GM23338 (cell line): ENCODE results near the gene CMPK2. TPM values are rescaled to one million over a fixed set of nuclear protein-coding genes. Genes with fewer than 3 reads are reported as not detected.

Experiments
- ATAC-seq: fragments of 200-7000 bp; cut with Tn5 transposase; 3 replicates; pipeline ENCODE4 v1.9.1; 2020
- DNase-seq: peaks from one replicate; pipeline ENCODE4 v3.0.0-alpha.2; 2015; ENCODE audit warnings: low spot score
- H2AFZ ChIP-seq: fragments of 200-600 bp; sonication (generic); 2 replicates; pipeline ENCODE4 v1.8.0; 2016; ENCODE audit warnings: antibody characterized with exemption, mild to moderate bottlenecking, moderate library complexity
- H3F3A ChIP-seq: fragments of 200-600 bp; sonication (generic); replicated peaks from 2 replicates; pipeline ENCODE4 v1.8.0; 2017; ENCODE audit warnings: antibody characterized with exemption, mixed run types, low read depth
- H3K27ac ChIP-seq: fragments of 200-600 bp; sonication (generic); 2 replicates; pipeline ENCODE4 v1.6.1; 2016; ENCODE audit warnings: low read depth
- H3K27me3 ChIP-seq: fragments of 200-600 bp; sonication (generic); 2 replicates; pipeline ENCODE4 v1.8.0; 2016; ENCODE audit warnings: mild to moderate bottlenecking, mixed run types, moderate library complexity; ENCODE audit not compliant: insufficient read depth
- H3K36me3 ChIP-seq: fragments of 200-600 bp; sonication (generic); 2 replicates; pipeline ENCODE4 v1.8.0; 2016; ENCODE audit warnings: mild to moderate bottlenecking; ENCODE audit not compliant: insufficient read depth
- H3K4me1 ChIP-seq: fragments of 200-600 bp; sonication (generic); 2 replicates; pipeline ENCODE4 v1.8.0; 2016; ENCODE audit warnings: mild to moderate bottlenecking, moderate library complexity; ENCODE audit not compliant: insufficient read depth
- H3K4me2 ChIP-seq: fragments of 200-600 bp; sonication (generic); 2 replicates; pipeline ENCODE4 v1.7.1; 2017; ENCODE audit warnings: mixed run types
- H3K4me3 ChIP-seq: fragments of 200-600 bp; sonication (generic); 2 replicates; pipeline ENCODE4 v1.6.1; 2016; ENCODE audit warnings: mixed run types
- H3K79me2 ChIP-seq: fragments of 200-600 bp; sonication (generic); replicated peaks from 2 replicates; pipeline ENCODE4 v1.8.0; 2017; ENCODE audit warnings: mild to moderate bottlenecking; ENCODE audit not compliant: insufficient read depth
- H3K9me2 ChIP-seq: fragments of 200-600 bp; sonication (generic); 2 replicates; pipeline ENCODE4 v1.8.0; 2017; ENCODE audit not compliant: insufficient read depth
- H4K20me1 ChIP-seq: fragments of 200-600 bp; sonication (generic); replicated peaks from 2 replicates; pipeline ENCODE4 v1.8.0; 2017; ENCODE audit warnings: mild to moderate bottlenecking; ENCODE audit not compliant: insufficient read depth
- H3K27ac Mint-ChIP-seq: 2 replicates; pipeline ENCODE4 v1.8.0; 2020; ENCODE audit warnings: inconsistent platforms, mild to moderate bottlenecking, moderate library complexity, mixed read lengths
- H3K27me3 Mint-ChIP-seq: 3 replicates; pipeline ENCODE4 v1.8.0; 2022; ENCODE audit warnings: low read depth, mild to moderate bottlenecking, moderate library complexity, mixed read lengths, inconsistent platforms; ENCODE audit not compliant: insufficient read depth, poor library complexity
- H3K36me3 Mint-ChIP-seq: 3 replicates; pipeline ENCODE4 v1.8.0; 2021; ENCODE audit warnings: low read depth, mild to moderate bottlenecking, inconsistent platforms, moderate library complexity, mixed read lengths
- H3K4me1 Mint-ChIP-seq: 3 replicates; pipeline ENCODE4 v1.8.0; 2020; ENCODE audit warnings: mild to moderate bottlenecking, inconsistent platforms, mixed read lengths
- H3K4me3 Mint-ChIP-seq: 3 replicates; pipeline ENCODE4 v1.8.0; 2021; ENCODE audit warnings: moderate library complexity, mild to moderate bottlenecking, inconsistent platforms, mixed read lengths
- H3K9me3 Mint-ChIP-seq: 3 replicates; pipeline ENCODE4 v1.8.0; 2020; ENCODE audit warnings: moderate library complexity, mild to moderate bottlenecking, inconsistent platforms, mixed read lengths
- CREB1 ChIP-seq: fragments of 250-450 bp; sonication (Bioruptor Pico); IDR thresholded peaks from 2 replicates; pipeline ENCODE4 v1.5.0; 2020; ENCODE audit warnings: low read depth, mild to moderate bottlenecking, moderate library complexity
- CTCF ChIP-seq, 2 experiments: fragments of 200-600 bp in 1 of 2; sonication (generic) in 1 of 2; conservative IDR thresholded peaks; 2 replicates each; pipeline versions ENCODE4 v1.5.1 to v1.6.1; 2016 to 2017; ENCODE audit warnings: antibody characterized with exemption in 2 of 2, low read depth in 2 of 2, mild to moderate bottlenecking in 2 of 2, moderate library complexity in 1 of 2
- EZH2 ChIP-seq: fragments of 200-600 bp; sonication (generic); IDR thresholded peaks from one replicate; pipeline ENCODE4 v1.8.0; 2017; ENCODE audit warnings: antibody characterized with exemption, mild to moderate bottlenecking, low read depth; ENCODE audit not compliant: unreplicated experiment
- NANOG ChIP-seq: IDR thresholded peaks from 2 replicates; pipeline ENCODE4 v1.6.1; 2016; ENCODE audit warnings: antibody characterized with exemption, borderline replicate concordance
- POLR2AphosphoS5 ChIP-seq: IDR thresholded peaks from 2 replicates; pipeline ENCODE4 v1.6.1; 2016; ENCODE audit warnings: antibody characterized with exemption, low read depth
- STAT1 ChIP-seq: IDR thresholded peaks from one replicate; pipeline ENCODE4 v1.6.1; 2016; ENCODE audit warnings: antibody characterized with exemption; ENCODE audit not compliant: unreplicated experiment
- ZNF114 ChIP-seq: fragments of 250-450 bp; sonication (Bioruptor Pico); IDR thresholded peaks from 2 replicates; pipeline ENCODE4 v1.5.0; 2020; ENCODE audit warnings: mild to moderate bottlenecking, moderate library complexity
- polyA plus RNA-seq: library from polyadenylated mRNA; unstranded; fragments of >200 nt; fragmentation: Nextera tagmentation; extraction: Ambion mirVana; gene quantifications from 2 replicates; pipeline ENCODE4 v1.2.1, GENCODE V29; 2016
- total RNA-seq: library from RNA; depleted of rRNA; stranded (reverse); fragments of >200 nt; shearing (Covaris generic); gene quantifications from 2 replicates; pipeline ENCODE4 v1.2.3, GENCODE V29; 2014
- TF ChIP-seq, protein P1 (sequence below): fragments of 250-450 bp; sonication (Bioruptor Pico); IDR thresholded peaks from 2 replicates; pipeline ENCODE4 v1.5.0; 2020; ENCODE audit warnings: mild to moderate bottlenecking, moderate library complexity
- TF ChIP-seq, protein P2 (sequence below): IDR thresholded peaks from 2 replicates; pipeline ENCODE4 v1.6.1; 2016; ENCODE audit warnings: antibody characterized with exemption
- TF ChIP-seq, protein P3 (sequence below): IDR thresholded peaks from one replicate; pipeline ENCODE4 v1.6.1; 2018; ENCODE audit warnings: antibody characterized with exemption; ENCODE audit not compliant: unreplicated experiment

Gene CMPK2
- total and polyA plus RNA-seq, 2 experiments from 2014 or later, result 0.13 to 0.56 TPM

- TF ChIP-seq, protein P1, sequence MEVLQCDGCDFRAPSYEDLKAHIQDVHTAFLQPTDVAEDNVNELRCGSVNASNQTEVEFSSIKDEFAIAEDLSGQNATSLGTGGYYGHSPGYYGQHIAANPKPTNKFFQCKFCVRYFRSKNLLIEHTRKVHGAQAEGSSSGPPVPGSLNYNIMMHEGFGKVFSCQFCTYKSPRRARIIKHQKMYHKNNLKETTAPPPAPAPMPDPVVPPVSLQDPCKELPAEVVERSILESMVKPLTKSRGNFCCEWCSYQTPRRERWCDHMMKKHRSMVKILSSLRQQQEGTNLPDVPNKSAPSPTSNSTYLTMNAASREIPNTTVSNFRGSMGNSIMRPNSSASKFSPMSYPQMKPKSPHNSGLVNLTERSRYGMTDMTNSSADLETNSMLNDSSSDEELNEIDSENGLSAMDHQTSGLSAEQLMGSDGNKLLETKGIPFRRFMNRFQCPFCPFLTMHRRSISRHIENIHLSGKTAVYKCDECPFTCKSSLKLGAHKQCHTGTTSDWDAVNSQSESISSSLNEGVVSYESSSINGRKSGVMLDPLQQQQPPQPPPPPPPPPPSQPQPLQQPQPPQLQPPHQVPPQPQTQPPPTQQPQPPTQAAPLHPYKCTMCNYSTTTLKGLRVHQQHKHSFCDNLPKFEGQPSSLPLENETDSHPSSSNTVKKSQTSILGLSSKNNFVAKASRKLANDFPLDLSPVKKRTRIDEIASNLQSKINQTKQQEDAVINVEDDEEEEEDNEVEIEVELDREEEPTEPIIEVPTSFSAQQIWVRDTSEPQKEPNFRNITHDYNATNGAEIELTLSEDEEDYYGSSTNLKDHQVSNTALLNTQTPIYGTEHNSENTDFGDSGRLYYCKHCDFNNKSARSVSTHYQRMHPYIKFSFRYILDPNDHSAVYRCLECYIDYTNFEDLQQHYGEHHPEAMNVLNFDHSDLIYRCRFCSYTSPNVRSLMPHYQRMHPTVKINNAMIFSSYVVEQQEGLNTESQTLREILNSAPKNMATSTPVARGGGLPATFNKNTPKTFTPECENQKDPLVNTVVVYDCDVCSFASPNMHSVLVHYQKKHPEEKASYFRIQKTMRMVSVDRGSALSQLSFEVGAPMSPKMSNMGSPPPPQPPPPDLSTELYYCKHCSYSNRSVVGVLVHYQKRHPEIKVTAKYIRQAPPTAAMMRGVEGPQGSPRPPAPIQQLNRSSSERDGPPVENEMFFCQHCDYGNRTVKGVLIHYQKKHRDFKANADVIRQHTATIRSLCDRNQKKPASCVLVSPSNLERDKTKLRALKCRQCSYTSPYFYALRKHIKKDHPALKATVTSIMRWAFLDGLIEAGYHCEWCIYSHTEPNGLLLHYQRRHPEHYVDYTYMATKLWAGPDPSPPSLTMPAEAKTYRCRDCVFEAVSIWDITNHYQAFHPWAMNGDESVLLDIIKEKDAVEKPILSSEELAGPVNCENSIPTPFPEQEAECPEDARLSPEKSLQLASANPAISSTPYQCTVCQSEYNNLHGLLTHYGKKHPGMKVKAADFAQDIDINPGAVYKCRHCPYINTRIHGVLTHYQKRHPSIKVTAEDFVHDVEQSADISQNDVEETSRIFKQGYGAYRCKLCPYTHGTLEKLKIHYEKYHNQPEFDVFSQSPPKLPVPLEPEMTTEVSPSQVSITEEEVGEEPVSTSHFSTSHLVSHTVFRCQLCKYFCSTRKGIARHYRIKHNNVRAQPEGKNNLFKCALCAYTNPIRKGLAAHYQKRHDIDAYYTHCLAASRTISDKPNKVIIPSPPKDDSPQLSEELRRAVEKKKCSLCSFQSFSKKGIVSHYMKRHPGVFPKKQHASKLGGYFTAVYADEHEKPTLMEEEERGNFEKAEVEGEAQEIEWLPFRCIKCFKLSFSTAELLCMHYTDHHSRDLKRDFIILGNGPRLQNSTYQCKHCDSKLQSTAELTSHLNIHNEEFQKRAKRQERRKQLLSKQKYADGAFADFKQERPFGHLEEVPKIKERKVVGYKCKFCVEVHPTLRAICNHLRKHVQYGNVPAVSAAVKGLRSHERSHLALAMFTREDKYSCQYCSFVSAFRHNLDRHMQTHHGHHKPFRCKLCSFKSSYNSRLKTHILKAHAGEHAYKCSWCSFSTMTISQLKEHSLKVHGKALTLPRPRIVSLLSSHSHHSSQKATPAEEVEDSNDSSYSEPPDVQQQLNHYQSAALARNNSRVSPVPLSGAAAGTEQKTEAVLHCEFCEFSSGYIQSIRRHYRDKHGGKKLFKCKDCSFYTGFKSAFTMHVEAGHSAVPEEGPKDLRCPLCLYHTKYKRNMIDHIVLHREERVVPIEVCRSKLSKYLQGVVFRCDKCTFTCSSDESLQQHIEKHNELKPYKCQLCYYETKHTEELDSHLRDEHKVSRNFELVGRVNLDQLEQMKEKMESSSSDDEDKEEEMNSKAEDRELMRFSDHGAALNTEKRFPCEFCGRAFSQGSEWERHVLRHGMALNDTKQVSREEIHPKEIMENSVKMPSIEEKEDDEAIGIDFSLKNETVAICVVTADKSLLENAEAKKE, result no peak
- no peak for TF ChIP-seq CTCF (conservative IDR thresholded peaks at IDR 0.05; ENCODE audit: low read depth in 2 of 2)
- TF ChIP-seq CREB1, result no peak
- no peak for TF ChIP-seq POLR2AphosphoS5
- no peak for TF ChIP-seq NANOG
- TF ChIP-seq EZH2, result no peak
- TF ChIP-seq ZNF114 (CRISPR knock-in tag), result no peak
Observed at GRCh38 chr2:6906165-6906741, 40.5 kb upstream of the CMPK2 start (continued).

GRCh38 chr2:6905668-6906067 is 40.0 kb upstream of the CMPK2 start:
- H3K27me3 Mint-ChIP-seq, result no peaks in the 10 kb centered on the region
- Histone ChIP-seq H3K4me1 (no peaks in the 10 kb centered on the region), H2AFZ (no peak overlapping the region), H3K27me3 (no peaks in the 10 kb centered on the region), H3K27ac (no peak overlapping the region), H3K4me2 (no peak overlapping the region), H3K79me2 (no peaks in the 10 kb centered on the region), H4K20me1 (no peaks in the 10 kb centered on the region), H3K4me3 (no peak overlapping the region), H3K36me3 (no peaks in the 10 kb centered on the region), H3K9me2 (0 out of 2 replicates have a peak, but pooled peaks cover 3% of the 10 kb centered on the region), H3F3A (no peaks in the 10 kb centered on the region)
- DNase-seq (no peak), ATAC-seq (no peak)
- no peak overlapping the region for H3K4me3 Mint-ChIP-seq
- TF ChIP-seq, protein P2, sequence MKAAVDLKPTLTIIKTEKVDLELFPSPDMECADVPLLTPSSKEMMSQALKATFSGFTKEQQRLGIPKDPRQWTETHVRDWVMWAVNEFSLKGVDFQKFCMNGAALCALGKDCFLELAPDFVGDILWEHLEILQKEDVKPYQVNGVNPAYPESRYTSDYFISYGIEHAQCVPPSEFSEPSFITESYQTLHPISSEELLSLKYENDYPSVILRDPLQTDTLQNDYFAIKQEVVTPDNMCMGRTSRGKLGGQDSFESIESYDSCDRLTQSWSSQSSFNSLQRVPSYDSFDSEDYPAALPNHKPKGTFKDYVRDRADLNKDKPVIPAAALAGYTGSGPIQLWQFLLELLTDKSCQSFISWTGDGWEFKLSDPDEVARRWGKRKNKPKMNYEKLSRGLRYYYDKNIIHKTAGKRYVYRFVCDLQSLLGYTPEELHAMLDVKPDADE, result no peak
- TF ChIP-seq, protein P3, sequence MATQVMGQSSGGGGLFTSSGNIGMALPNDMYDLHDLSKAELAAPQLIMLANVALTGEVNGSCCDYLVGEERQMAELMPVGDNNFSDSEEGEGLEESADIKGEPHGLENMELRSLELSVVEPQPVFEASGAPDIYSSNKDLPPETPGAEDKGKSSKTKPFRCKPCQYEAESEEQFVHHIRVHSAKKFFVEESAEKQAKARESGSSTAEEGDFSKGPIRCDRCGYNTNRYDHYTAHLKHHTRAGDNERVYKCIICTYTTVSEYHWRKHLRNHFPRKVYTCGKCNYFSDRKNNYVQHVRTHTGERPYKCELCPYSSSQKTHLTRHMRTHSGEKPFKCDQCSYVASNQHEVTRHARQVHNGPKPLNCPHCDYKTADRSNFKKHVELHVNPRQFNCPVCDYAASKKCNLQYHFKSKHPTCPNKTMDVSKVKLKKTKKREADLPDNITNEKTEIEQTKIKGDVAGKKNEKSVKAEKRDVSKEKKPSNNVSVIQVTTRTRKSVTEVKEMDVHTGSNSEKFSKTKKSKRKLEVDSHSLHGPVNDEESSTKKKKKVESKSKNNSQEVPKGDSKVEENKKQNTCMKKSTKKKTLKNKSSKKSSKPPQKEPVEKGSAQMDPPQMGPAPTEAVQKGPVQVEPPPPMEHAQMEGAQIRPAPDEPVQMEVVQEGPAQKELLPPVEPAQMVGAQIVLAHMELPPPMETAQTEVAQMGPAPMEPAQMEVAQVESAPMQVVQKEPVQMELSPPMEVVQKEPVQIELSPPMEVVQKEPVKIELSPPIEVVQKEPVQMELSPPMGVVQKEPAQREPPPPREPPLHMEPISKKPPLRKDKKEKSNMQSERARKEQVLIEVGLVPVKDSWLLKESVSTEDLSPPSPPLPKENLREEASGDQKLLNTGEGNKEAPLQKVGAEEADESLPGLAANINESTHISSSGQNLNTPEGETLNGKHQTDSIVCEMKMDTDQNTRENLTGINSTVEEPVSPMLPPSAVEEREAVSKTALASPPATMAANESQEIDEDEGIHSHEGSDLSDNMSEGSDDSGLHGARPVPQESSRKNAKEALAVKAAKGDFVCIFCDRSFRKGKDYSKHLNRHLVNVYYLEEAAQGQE, result no peak
- TF ChIP-seq STAT1 (no peak), CREB1 (no peak)
- peaks cover 20% of the 10 kb centered on the region; the same call in 2 of the 3 replicates for H3K9me3 Mint-ChIP-seq
- no peaks in the 10 kb centered on the region for H3K4me1 Mint-ChIP-seq
- no peak overlapping the region for H3K27ac Mint-ChIP-seq
- no peaks in the 10 kb centered on the region for H3K36me3 Mint-ChIP-seq
